Panc1 (cell line): ENCODE measurements around the gene ERMARD.

Experiments
- REST ChIP-seq, 2 experiments: IDR thresholded peaks; 2 replicates each; pipeline ENCODE4 v1.6.1; 2011 to 2012; ENCODE audit warnings: low read depth in 2 of 2, control low read depth in 1 of 2, low read length in 1 of 2, mild to moderate bottlenecking in 1 of 2, moderate library complexity in 1 of 2; ENCODE audit not compliant: insufficient read depth in 1 of 2
- TF ChIP-seq, protein P1 (sequence below): fragments of 450-650 bp; IDR thresholded peaks from 2 replicates; pipeline ENCODE4 v1.5.1; 2017; ENCODE audit warnings: mild to moderate bottlenecking

GRCh38 chr6:169792306-169793015 is 41.0 kb downstream of the ERMARD start:
- TF ChIP-seq REST (IDR thresholded peaks at IDR 0.05; ENCODE audit: insufficient read depth in 1 of 2, low read depth in 2 of 2, low read length in 1 of 2): no peak
- TF ChIP-seq, protein P1, sequence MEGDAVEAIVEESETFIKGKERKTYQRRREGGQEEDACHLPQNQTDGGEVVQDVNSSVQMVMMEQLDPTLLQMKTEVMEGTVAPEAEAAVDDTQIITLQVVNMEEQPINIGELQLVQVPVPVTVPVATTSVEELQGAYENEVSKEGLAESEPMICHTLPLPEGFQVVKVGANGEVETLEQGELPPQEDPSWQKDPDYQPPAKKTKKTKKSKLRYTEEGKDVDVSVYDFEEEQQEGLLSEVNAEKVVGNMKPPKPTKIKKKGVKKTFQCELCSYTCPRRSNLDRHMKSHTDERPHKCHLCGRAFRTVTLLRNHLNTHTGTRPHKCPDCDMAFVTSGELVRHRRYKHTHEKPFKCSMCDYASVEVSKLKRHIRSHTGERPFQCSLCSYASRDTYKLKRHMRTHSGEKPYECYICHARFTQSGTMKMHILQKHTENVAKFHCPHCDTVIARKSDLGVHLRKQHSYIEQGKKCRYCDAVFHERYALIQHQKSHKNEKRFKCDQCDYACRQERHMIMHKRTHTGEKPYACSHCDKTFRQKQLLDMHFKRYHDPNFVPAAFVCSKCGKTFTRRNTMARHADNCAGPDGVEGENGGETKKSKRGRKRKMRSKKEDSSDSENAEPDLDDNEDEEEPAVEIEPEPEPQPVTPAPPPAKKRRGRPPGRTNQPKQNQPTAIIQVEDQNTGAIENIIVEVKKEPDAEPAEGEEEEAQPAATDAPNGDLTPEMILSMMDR: no peak
